Prostate gland (tissue), 2 donors: ENCODE data around the gene PTRHD1. TPM values are rescaled to one million over a fixed set of nuclear protein-coding genes. Genes with fewer than 3 reads are reported as not detected.

Source experiments
- DNase-seq: peaks from one replicate; pipeline ENCODE4 v3.0.0-alpha.2; 2019; ENCODE audit warnings: low spot score
- H3K27ac ChIP-seq, 2 donors: fragments of 200-600 bp; sonication (generic); 2 replicates each; pipeline ENCODE4 v1.5.1; 2017 to 2019
- H3K27me3 ChIP-seq: fragments of 200-600 bp; sonication (generic); replicated peaks from 2 replicates; pipeline ENCODE4 v1.5.1; 2019; ENCODE audit not compliant: insufficient read depth
- H3K36me3 ChIP-seq, 2 donors: fragments of 200-600 bp; sonication (generic); 1 replicate in 1 of 2; 2 replicates in 1 of 2; pipeline versions ENCODE4 v1.5.1 to v1.8.1; 2017 to 2019
- H3K4me1 ChIP-seq: fragments of 200-600 bp; sonication (generic); replicated peaks from 2 replicates; pipeline ENCODE4 v1.5.1; 2019
- H3K4me3 ChIP-seq, 2 donors: fragments of 200-600 bp; sonication (generic); 2 replicates each; pipeline ENCODE4 v1.5.1; 2017 to 2019
- H3K9me3 ChIP-seq: fragments of 200-600 bp; sonication (generic); 2 replicates; pipeline ENCODE4 v1.5.1; 2017
- CTCF ChIP-seq, 4 experiments: fragments of 200-600 bp in 2 of 4; fragments of 450-650 bp in 2 of 4; sonication (generic) in 2 of 4; IDR thresholded peaks; 1 replicate in 3 of 4; 2 replicates in 1 of 4; pipeline ENCODE4 v1.5.1; 2016 to 2019; ENCODE audit warnings: antibody characterized with exemption in 4 of 4, mild to moderate bottlenecking in 2 of 4, moderate library complexity in 2 of 4
- POLR2A ChIP-seq: fragments of 450-650 bp; IDR thresholded peaks from one replicate; pipeline ENCODE4 v1.6.1; 2016; ENCODE audit warnings: antibody characterized with exemption, mild to moderate bottlenecking
- POLR2AphosphoS5 ChIP-seq: sonication (generic); formaldehyde crosslinking; IDR thresholded peaks from one replicate; pipeline ENCODE4 v1.6.1; 2017; ENCODE audit warnings: antibody characterized with exemption
- WGBS: methylation state at CpG from one replicate; pipeline ENCODE4 v1.1.5; 2018; 5-methylcytosine and 5-hydroxymethylcytosine counted together
- intact Hi-C: fragments of 100-400 bp; cut with DNase I; formaldehyde crosslinking; loops from one replicate; pipeline ENCODE4 v1.14.2; 2022
- total RNA-seq, 2 donors: library from RNA; depleted of rRNA; stranded (reverse); fragments of >200 nt; gene quantifications; one replicate each; pipeline ENCODE4 v1.1.0, GENCODE V29; 2016

The PTRHD1 gene
- total RNA-seq, 2 donors from 2014 or later, result 33.9 to 38.6 TPM

DNA sequence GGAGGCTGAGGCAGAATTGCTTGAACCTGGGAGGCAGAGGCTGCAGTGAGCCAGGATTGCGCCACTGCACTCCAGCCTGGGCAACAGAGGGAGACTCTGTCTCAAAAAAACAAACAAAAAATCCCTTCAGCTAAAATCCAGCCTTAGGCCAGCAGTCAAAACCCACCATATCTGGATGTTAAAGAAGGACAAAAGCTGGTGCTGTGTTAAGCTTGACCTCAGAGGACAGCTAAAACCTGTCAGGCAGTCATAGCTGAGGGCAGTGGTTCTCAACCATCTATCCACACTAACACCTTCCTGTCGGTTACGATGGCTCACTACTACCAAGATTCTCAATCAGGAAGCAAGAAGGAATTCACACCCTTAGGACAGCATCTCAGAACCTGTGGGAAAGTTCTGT is 9.6 kb downstream of the PTRHD1 start:
- H3K36me3 ChIP-seq, result no peaks in the 10 kb centered on the region
- H3K27ac ChIP-seq, result no peak overlapping the region
- no peaks in the 10 kb centered on the region for H3K9me3 ChIP-seq
- no peaks in the 10 kb centered on the region for H3K27me3 ChIP-seq
- TF ChIP-seq POLR2AphosphoS5, result no peak
- TF ChIP-seq CTCF (IDR thresholded peaks at IDR 0.05), result no peak
- H3K4me1 ChIP-seq, result no peaks in the 10 kb centered on the region
- DNase-seq, result no peak
- WGBS, result 92% methylated on average over 3 of the region's 3 CpGs
- H3K4me3 ChIP-seq, result no peak overlapping the region
- intact Hi-C loops, result no loop called here

DNA sequence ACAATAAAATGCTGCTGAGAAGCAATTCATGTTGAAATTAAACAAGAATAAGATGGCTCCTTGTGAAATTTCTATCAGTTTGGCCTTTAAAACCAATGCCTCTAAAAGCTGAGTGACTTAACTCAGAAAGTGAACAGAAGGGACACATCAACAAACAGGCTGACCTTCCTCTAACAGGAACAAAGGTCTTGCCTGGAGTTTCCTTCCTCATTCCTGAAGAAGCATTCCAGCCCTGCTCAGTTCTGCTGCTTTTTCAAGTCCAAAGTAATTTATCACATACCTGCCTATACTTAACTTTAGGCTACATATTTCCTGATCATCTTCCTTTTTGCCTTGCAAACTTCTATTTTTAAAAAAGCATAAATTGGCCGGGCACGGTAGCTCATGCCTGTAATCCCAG is 14.1 kb downstream of the PTRHD1 start:
- DNase-seq, result no peak
- intact Hi-C loops, result no loop called here
- Histone ChIP-seq H3K4me3 (no peak overlapping the region), H3K27me3 (no peaks in the 10 kb centered on the region), H3K9me3 (no peaks in the 10 kb centered on the region), H3K4me1 (no peaks in the 10 kb centered on the region), H3K27ac (no peak overlapping the region), H3K36me3 (no peaks in the 10 kb centered on the region)
- TF ChIP-seq CTCF (IDR thresholded peaks at IDR 0.05) (no peak), POLR2A (no peak), POLR2AphosphoS5 (no peak)
- 54% methylated on average over 2 of the region's 2 CpGs for WGBS

DNA sequence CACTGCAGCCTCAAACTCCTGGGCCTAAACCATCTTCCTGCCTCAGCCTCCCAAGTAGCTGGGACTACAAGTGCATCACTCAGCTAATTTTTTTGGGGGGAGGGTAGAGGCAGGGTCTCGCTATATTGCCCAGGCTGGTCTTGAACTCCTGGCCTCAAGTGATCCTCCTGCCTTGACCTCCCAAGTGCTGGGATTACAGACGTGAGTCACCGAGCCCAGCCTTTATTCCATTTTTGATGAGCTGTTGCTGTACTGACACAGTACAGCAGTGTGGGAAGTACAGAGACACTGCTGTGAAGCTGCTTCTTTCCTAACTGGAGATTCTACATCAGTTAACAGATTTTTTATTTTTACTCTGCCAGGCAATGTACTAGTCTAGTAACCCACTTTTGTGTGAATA is 18.8 kb downstream of the PTRHD1 start:
- TF ChIP-seq POLR2AphosphoS5 (no peak), CTCF (IDR thresholded peaks at IDR 0.05) (no peak), POLR2A (no peak)
- DNase-seq, result no peak
- no peak overlapping the region for H3K27ac ChIP-seq
- no peaks in the 10 kb centered on the region for H3K27me3 ChIP-seq
- H3K4me1 ChIP-seq, result no peaks in the 10 kb centered on the region
- H3K9me3 ChIP-seq, result no peaks in the 10 kb centered on the region
- H3K36me3 ChIP-seq, result no peaks in the 10 kb centered on the region
- H3K4me3 ChIP-seq, result no peak overlapping the region
- 79% methylated on average over 3 of the region's 3 CpGs for WGBS
- intact Hi-C loops, result no loop called here

DNA sequence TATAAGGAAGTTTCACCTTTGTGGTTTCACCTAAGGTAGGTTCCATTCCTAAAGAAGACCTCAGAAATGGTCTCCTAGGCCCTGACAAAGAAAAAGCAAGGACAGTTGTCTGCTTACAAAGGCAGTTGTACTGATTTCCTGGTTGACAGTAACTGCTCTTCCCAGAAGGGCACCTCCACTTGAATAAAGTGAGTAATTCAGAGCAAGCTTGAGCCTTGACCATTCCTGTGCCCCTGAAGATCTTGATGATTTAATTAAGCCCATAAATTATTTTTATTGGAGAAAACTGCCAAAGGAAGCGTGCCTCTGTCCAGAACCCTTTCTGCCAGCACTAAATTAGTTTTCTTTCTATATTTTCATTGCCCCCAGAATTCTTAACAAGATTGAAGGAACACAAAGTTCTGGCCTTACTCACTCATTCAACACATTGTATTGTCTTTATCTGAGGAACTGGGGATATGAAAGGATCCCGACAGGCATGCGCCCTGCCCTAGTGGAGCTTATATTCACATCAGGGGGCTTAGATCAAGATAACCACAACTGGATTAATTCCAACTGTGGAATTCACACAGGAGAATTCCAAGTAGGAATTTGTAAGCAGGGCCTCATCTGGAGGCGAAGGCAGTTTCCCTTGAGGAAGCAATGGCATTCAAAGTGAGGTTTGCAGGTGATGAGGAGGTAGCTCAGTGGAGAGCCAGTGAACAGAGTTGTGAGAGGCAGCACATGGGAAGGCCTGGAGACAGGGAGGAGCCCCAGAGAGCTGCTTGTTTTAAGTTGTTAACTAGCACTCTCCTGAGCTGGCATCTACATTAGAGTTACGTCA is 21.2 kb downstream of the PTRHD1 start:
- H3K27me3 ChIP-seq, result no peaks in the 10 kb centered on the region
- TF ChIP-seq POLR2A, result no peak
- no peak for TF ChIP-seq POLR2AphosphoS5
- TF ChIP-seq CTCF (IDR thresholded peaks at IDR 0.05), result no peak
- no peak overlapping the region for H3K4me3 ChIP-seq
- H3K4me1 ChIP-seq, result no peaks in the 10 kb centered on the region
- 58% methylated on average over 5 of the region's 5 CpGs for WGBS
- H3K36me3 ChIP-seq, result no peaks in the 10 kb centered on the region
- H3K27ac ChIP-seq, result no peak overlapping the region
- H3K9me3 ChIP-seq, result no peaks in the 10 kb centered on the region
- DNase-seq, result no peak
- intact Hi-C loops, result no loop called here

GRCh38 chr2:24771061-24771460 is 22.1 kb downstream of the PTRHD1 start:
- TF ChIP-seq POLR2AphosphoS5 (no peak), CTCF (IDR thresholded peaks at IDR 0.05) (no peak)
- no peaks in the 10 kb centered on the region for H3K9me3 ChIP-seq
- intact Hi-C loops, result no loop called here
- H3K4me3 ChIP-seq, result no peak overlapping the region
- no peak overlapping the region for H3K27ac ChIP-seq
- no peak for DNase-seq
- no peaks in the 10 kb centered on the region for H3K4me1 ChIP-seq
- WGBS, result 88% methylated on average over 5 of the region's 5 CpGs
- H3K36me3 ChIP-seq, result no peaks in the 10 kb centered on the region
- no peaks in the 10 kb centered on the region for H3K27me3 ChIP-seq
